Erythroblast (primary cell): Measurements from ENCODE around the gene PRSS38.

Source experiments
- GATA1 ChIP-seq: IDR thresholded peaks from 2 replicates; pipeline ENCODE4 v1.6.1; 2011; ENCODE audit warnings: low read depth, mild to moderate bottlenecking, control low read depth, low read length, moderate library complexity
- POLR2A ChIP-seq: IDR thresholded peaks from 2 replicates; pipeline ENCODE4 v1.6.1; 2011; ENCODE audit warnings: mild to moderate bottlenecking, low read length

GRCh38 chr1:227769047-227769935 is 46.2 kb upstream of the PRSS38 start:
- TF ChIP-seq POLR2A: no peak
- no peak for TF ChIP-seq GATA1
